Caco-2 (cell line): ENCODE data around the gene NARF. TPM values are rescaled to one million over a fixed set of nuclear protein-coding genes. Genes with fewer than 3 reads are reported as not detected.

ENCODE experiments used
- BruUV-seq: library from RNA; stranded (reverse); fragments of 400-500 nt; replicated peaks from 2 replicates; lab custom pipeline; 2021; lab: Mats Ljungman, UMichigan
- CTCF ChIA-PET: fragments of 300-600 bp; sonication (Branson Sonifier 250); formaldehyde crosslinking; loops from one replicate; lab custom pipeline; 2022; ENCODE audit warnings: antibody characterized with exemption; lab: Charles Lee
- POLR2A ChIA-PET: fragments of 300-600 bp; sonication (Branson Sonifier 250); formaldehyde crosslinking; loops from one replicate; lab custom pipeline; 2022; ENCODE audit warnings: antibody characterized with exemption; lab: Charles Lee
- DNase-seq, 2 experiments: peaks; one replicate each; pipeline versions ENCODE4 v3.0.0 to v3.0.0-alpha.2; 2020 to 2022
- H3K27me3 ChIP-seq: replicated peaks from 2 replicates; pipeline ENCODE4 v1.6.0; 2011; ENCODE audit warnings: low read length; ENCODE audit not compliant: control insufficient read depth, insufficient read depth
- H3K36me3 ChIP-seq: 2 replicates; pipeline ENCODE4 v1.5.1; 2011; ENCODE audit warnings: low read length; ENCODE audit not compliant: control insufficient read depth, insufficient read depth
- H3K4me1 ChIP-seq: fragments of 250-450 bp; sonication (Bioruptor Pico); 2 replicates; pipeline ENCODE4 v1.5.1; 2020; ENCODE audit warnings: mild to moderate bottlenecking
- H3K4me3 ChIP-seq: 2 replicates; pipeline ENCODE4 v1.5.1; 2011; ENCODE audit warnings: low read depth, mild to moderate bottlenecking, control low read depth, low read length
- H3K9me3 ChIP-seq: fragments of 250-450 bp; sonication (Bioruptor Pico); 2 replicates; pipeline ENCODE4 v1.5.1; 2020; ENCODE audit warnings: mild to moderate bottlenecking, moderate library complexity
- H3K27ac Mint-ChIP-seq: one replicate; pipeline ENCODE4 v1.8.0; 2022; ENCODE audit warnings: mixed read lengths; ENCODE audit not compliant: unreplicated experiment
- H3K27me3 Mint-ChIP-seq: one replicate; pipeline ENCODE4 v1.8.0; 2022; ENCODE audit warnings: mixed read lengths; ENCODE audit not compliant: insufficient read depth, unreplicated experiment
- H3K36me3 Mint-ChIP-seq: one replicate; pipeline ENCODE4 v1.8.0; 2022; ENCODE audit warnings: mild to moderate bottlenecking, mixed read lengths; ENCODE audit not compliant: insufficient read depth, unreplicated experiment
- H3K4me1 Mint-ChIP-seq: one replicate; pipeline ENCODE4 v1.8.0; 2022; ENCODE audit warnings: low read depth, mixed read lengths; ENCODE audit not compliant: unreplicated experiment
- H3K4me3 Mint-ChIP-seq: one replicate; pipeline ENCODE4 v1.8.0; 2022; ENCODE audit warnings: mild to moderate bottlenecking, moderate library complexity, mixed read lengths; ENCODE audit not compliant: unreplicated experiment
- H3K9me3 Mint-ChIP-seq: one replicate; pipeline ENCODE4 v1.8.0; 2022; ENCODE audit warnings: mixed read lengths; ENCODE audit not compliant: unreplicated experiment
- CTCF ChIP-seq, 2 experiments: fragments of 200-600 bp in 1 of 2; IDR thresholded peaks; 1 replicate in 1 of 2; 2 replicates in 1 of 2; pipeline versions ENCODE4 v1.5.1 to v1.8.0; 2011 to 2022; ENCODE audit warnings: antibody characterized with exemption in 1 of 2, control low read depth in 1 of 2, inconsistent platforms in 1 of 2, low read depth in 1 of 2, low read length in 1 of 2, mild to moderate bottlenecking in 1 of 2, moderate library complexity in 1 of 2; ENCODE audit not compliant: insufficient read depth in 1 of 2, severe bottlenecking in 1 of 2, unreplicated experiment in 1 of 2
- intact Hi-C: fragments of 100-400 bp; cut with micrococcal nuclease; formaldehyde crosslinking; loops from one replicate; pipeline ENCODE4 v1.10.0; 2022; ENCODE audit not compliant: unreplicated experiment
- total RNA-seq: library from RNA; stranded (reverse); gene quantifications from 2 replicates; pipeline ENCODE4 v1.2.3, GENCODE V29; 2022

The NARF gene
- total RNA-seq, 1 experiment from 2014 or later, result 62.1 TPM

GRCh38 chr17:82444941-82445521 lies 13.5 kb upstream of the NARF start:
- intact Hi-C loops, result no loop called here
- H3K4me1 ChIP-seq, result peaks cover 7% of the 10 kb centered on the region; the same call in 1 of the 2 replicates
- TF ChIP-seq CTCF (IDR thresholded peaks at IDR 0.05; ENCODE audit: insufficient read depth in 1 of 2, low read depth in 1 of 2, low read length in 1 of 2, severe bottlenecking in 1 of 2, unreplicated experiment in 1 of 2), result no peak
- H3K9me3 ChIP-seq, result no peaks in the 10 kb centered on the region
- ChIA-PET POLR2A (no interaction called here), CTCF (no interaction called here)
- Mint-ChIP-seq H3K4me3 (no peak overlapping the region), H3K27me3 (no peaks in the 10 kb centered on the region), H3K9me3 (no peaks in the 10 kb centered on the region), H3K36me3 (peaks cover 40% of the 10 kb centered on the region), H3K27ac (no peak overlapping the region), H3K4me1 (no peaks in the 10 kb centered on the region)
- H3K27me3 ChIP-seq, result no peaks in the 10 kb centered on the region
- DNase-seq, result no peak
- no TSS peak for BruUV-seq
- no peak overlapping the region for H3K4me3 ChIP-seq
- peaks cover 1% of the 10 kb centered on the region; the same call in 1 of the 2 replicates for H3K36me3 ChIP-seq

- BruUV-seq, result no TSS peak
- Histone ChIP-seq H3K27me3 (no peaks in the 10 kb centered on the region), H3K4me3 (no peak overlapping the region), H3K4me1 (peaks cover 7% of the 10 kb centered on the region; the same call in 1 of the 2 replicates), H3K9me3 (no peaks in the 10 kb centered on the region), H3K36me3 (peaks cover 1% of the 10 kb centered on the region; the same call in 1 of the 2 replicates)
- H3K4me3 Mint-ChIP-seq, result no peak overlapping the region
- intact Hi-C loops, result no loop called here
- ChIA-PET POLR2A (no interaction called here), CTCF (no interaction called here)
- no peak for DNase-seq
- no peaks in the 10 kb centered on the region for H3K27me3 Mint-ChIP-seq
- no peaks in the 10 kb centered on the region for H3K4me1 Mint-ChIP-seq
- peaks cover 38% of the 10 kb centered on the region for H3K36me3 Mint-ChIP-seq
- H3K27ac Mint-ChIP-seq, result no peak overlapping the region
- no peak for TF ChIP-seq CTCF (IDR thresholded peaks at IDR 0.05; ENCODE audit: insufficient read depth in 1 of 2, low read depth in 1 of 2, low read length in 1 of 2, severe bottlenecking in 1 of 2, unreplicated experiment in 1 of 2)
- no peaks in the 10 kb centered on the region for H3K9me3 Mint-ChIP-seq
Observed at GRCh38 chr17:82445542-82445941, 13.0 kb upstream of the NARF start.

GRCh38 chr17:82446124-82446523 lies 12.4 kb upstream of the NARF start:
- H3K4me1 Mint-ChIP-seq, result no peaks in the 10 kb centered on the region
- H3K27ac Mint-ChIP-seq, result no peak overlapping the region
- H3K27me3 Mint-ChIP-seq, result no peaks in the 10 kb centered on the region
- H3K36me3 ChIP-seq, result peaks cover 1% of the 10 kb centered on the region; the same call in 1 of the 2 replicates
- ChIA-PET CTCF (no interaction called here), POLR2A (no interaction called here)
- H3K9me3 Mint-ChIP-seq, result no peaks in the 10 kb centered on the region
- H3K36me3 Mint-ChIP-seq, result peaks cover 38% of the 10 kb centered on the region
- no TSS peak for BruUV-seq
- peaks cover 9% of the 10 kb centered on the region for H3K4me1 ChIP-seq
- H3K9me3 ChIP-seq, result no peaks in the 10 kb centered on the region
- H3K4me3 ChIP-seq, result no peak overlapping the region
- TF ChIP-seq CTCF (IDR thresholded peaks at IDR 0.05; ENCODE audit: insufficient read depth in 1 of 2, low read depth in 1 of 2, low read length in 1 of 2, severe bottlenecking in 1 of 2, unreplicated experiment in 1 of 2), result no peak
- H3K27me3 ChIP-seq, result no peaks in the 10 kb centered on the region
- intact Hi-C loops, result no loop called here
- no peak for DNase-seq
- no peak overlapping the region for H3K4me3 Mint-ChIP-seq
